ENCODE results near the gene PDCD4.

The PDCD4 gene

DNA sequence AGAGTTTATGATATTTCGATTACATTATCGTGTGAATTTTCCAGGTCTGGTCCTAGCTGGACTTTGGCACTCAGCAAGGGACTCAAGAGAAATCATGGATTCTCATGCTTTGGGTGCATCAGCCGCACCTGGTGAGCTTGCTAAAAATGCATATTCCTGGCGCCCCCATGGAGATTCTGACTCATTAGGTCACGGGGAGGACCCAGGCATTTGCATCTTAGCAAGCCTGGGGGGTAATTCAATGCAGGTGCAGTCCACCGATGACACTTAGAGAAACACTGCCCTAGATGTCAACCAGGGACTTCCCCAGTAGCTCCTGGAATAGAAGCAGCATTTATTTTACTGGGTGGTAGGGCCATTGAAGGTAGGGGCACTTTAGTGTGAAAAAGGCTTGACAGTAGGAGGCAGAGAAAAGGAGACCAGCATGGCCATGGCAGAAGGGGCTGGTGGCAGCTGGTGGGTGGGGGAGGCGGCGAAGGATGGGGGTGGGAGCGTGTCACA, 29.9 kb upstream of the PDCD4 start:
- peak overlapping the region; percentile 48 for H3K4me3 ChIP-seq (ENCODE audit: low read depth, low read length)
- peak; percentile 91 for DNase-seq (ENCODE audit: low read depth)
- TF ChIP-seq CTCF (IDR thresholded peaks at IDR 0.05; ENCODE audit: low read depth, low read length, missing control alignments), result no peak

GRCh38 chr10:110842326-110842904, 29.3 kb upstream of the PDCD4 start:
- peak overlapping the region; percentile 48 for H3K4me3 ChIP-seq (ENCODE audit: low read depth, low read length)
- no peak for DNase-seq (ENCODE audit: low read depth)
- TF ChIP-seq CTCF (IDR thresholded peaks at IDR 0.05; ENCODE audit: low read depth, low read length, missing control alignments), result no peak

DNA sequence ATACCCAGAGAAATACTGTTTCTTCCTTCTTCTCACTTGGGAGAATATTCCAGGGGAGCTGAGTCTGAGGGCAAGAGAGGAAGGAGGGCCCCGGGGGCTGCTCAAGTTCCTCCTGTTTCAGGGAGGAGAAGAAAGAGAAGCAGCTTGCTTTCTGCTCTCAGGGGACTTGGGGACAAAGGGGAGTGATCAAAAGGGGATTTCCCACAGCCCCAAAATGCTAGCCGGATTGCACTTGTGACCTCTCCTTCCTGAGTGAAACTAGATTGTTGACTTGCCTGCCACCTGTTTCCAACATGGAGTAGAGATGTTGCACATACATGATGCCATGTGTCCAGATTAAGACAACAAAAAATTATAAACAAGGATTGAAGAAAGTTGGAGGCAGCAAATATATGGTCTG, 28.7 kb upstream of the PDCD4 start:
- peak overlapping the region; percentile 48; the same call in 1 of the 2 replicates for H3K4me3 ChIP-seq (ENCODE audit: low read depth, low read length)
- peak; percentile 95 for DNase-seq (ENCODE audit: low read depth)
- no peak for TF ChIP-seq CTCF (IDR thresholded peaks at IDR 0.05; ENCODE audit: low read depth, low read length, missing control alignments)

- TF ChIP-seq CTCF (IDR thresholded peaks at IDR 0.05; ENCODE audit: low read depth, low read length, missing control alignments), result no peak
- H3K4me3 ChIP-seq (ENCODE audit: low read depth, low read length), result no peak overlapping the region
- no peak for DNase-seq (ENCODE audit: low read depth)
These were observed 27.7 kb upstream of the PDCD4 start for GRCh38 chr10:110843796-110844616.

GRCh38 chr10:110844617-110844881, 27.2 kb upstream of the PDCD4 start:
- no peak overlapping the region for H3K4me3 ChIP-seq (ENCODE audit: low read depth, low read length)
- TF ChIP-seq CTCF (IDR thresholded peaks at IDR 0.05; ENCODE audit: low read depth, low read length, missing control alignments), result no peak
- no peak for DNase-seq (ENCODE audit: low read depth)

- H3K4me3 ChIP-seq (ENCODE audit: low read depth, low read length), result no peak overlapping the region
- no peak for TF ChIP-seq CTCF (IDR thresholded peaks at IDR 0.05; ENCODE audit: low read depth, low read length, missing control alignments)
- DNase-seq (ENCODE audit: low read depth), result no peak
These were observed 26.5 kb upstream of the PDCD4 start for GRCh38 chr10:110845192-110845755.
